Aorta (tissue), 5 donors: ENCODE results near the gene AHDC1. TPM values are rescaled to one million over a fixed set of nuclear protein-coding genes. Genes with fewer than 3 reads are reported as not detected.
"Not testable (repeated sequence)": the region's sequence is repeated elsewhere in the genome, so short reads cannot be mapped to it uniquely, and the experiment has no call there.

Experiments used
- ATAC-seq: fragments of 200-7000 bp; cut with Tn5 transposase; one replicate; pipeline ENCODE4 v1.9.1; 2022; ENCODE audit warnings: moderate library complexity; ENCODE audit not compliant: low FRiP score
- DNase-seq, 2 donors: peaks; one replicate each; pipeline ENCODE4 v3.0.0-alpha.2; 2020
- H3K27ac ChIP-seq, 2 donors: one replicate each; pipeline ENCODE4 v1.5.1; 2013; ENCODE audit warnings: low read length in 2 of 2, mild to moderate bottlenecking in 2 of 2, moderate library complexity in 2 of 2, control low read depth in 1 of 2, inconsistent platforms in 1 of 2, low read depth in 1 of 2
- H3K27me3 ChIP-seq, 2 donors: one replicate each; pipeline ENCODE4 v1.6.1; 2013; ENCODE audit warnings: control low read depth in 1 of 2, low read length in 1 of 2, mild to moderate bottlenecking in 1 of 2, moderate library complexity in 1 of 2; ENCODE audit not compliant: insufficient read depth in 2 of 2, control insufficient read depth in 1 of 2
- H3K36me3 ChIP-seq, 2 donors: one replicate each; pipeline ENCODE4 v1.6.1; 2013; ENCODE audit warnings: control low read depth in 1 of 2, low read length in 1 of 2, mild to moderate bottlenecking in 1 of 2; ENCODE audit not compliant: insufficient read depth in 2 of 2, control insufficient read depth in 1 of 2
- H3K4me1 ChIP-seq, 2 donors: one replicate each; pipeline ENCODE4 v1.6.1; 2013; ENCODE audit warnings: low read length in 2 of 2, control low read depth in 1 of 2, mild to moderate bottlenecking in 1 of 2, moderate library complexity in 1 of 2; ENCODE audit not compliant: insufficient read depth in 2 of 2, control insufficient read depth in 1 of 2
- H3K4me3 ChIP-seq, 2 donors: one replicate each; pipeline ENCODE4 v1.5.1; 2013; ENCODE audit warnings: low read length in 2 of 2, control low read depth in 1 of 2, mild to moderate bottlenecking in 1 of 2
- H3K9me3 ChIP-seq: one replicate; pipeline ENCODE4 v1.6.1; 2013; ENCODE audit warnings: mild to moderate bottlenecking, low read length; ENCODE audit not compliant: control insufficient read depth
- WGBS, 2 donors: extraction: QIAGEN DNeasy Blood & Tissue Kit; methylation state at CpG; one replicate each; pipeline ENCODE4 v1.1.7; 2013; 5-methylcytosine and 5-hydroxymethylcytosine counted together
- intact Hi-C, 2 donors: fragments of 100-400 bp; cut with DNase I; formaldehyde crosslinking; loops; one replicate each; pipeline versions ENCODE4 v1.14.2 to v1.15.0; 2022
- polyA plus RNA-seq, 2 donors: library from polyadenylated mRNA; stranded (reverse); fragments of 200-250 nt; gene quantifications; one replicate each; pipeline ENCODE4 v1.2.3, GENCODE V29; 2013
- total RNA-seq, 2 donors: library from RNA; stranded (reverse); fragmentation: NEBNext Ultra II Directional; extraction: Animal tissue kit (Norgen Biotek cat#: 25700); gene quantifications; one replicate each; pipeline ENCODE4 v1.2.1, GENCODE V29; 2021
- donor health status: healthy with polysubstance abuse.
- donor health status: Bipolar disorder and iron deficiency.
- donor health status: DM: no; HTN: no; CAD: no.
- donor health status: DM: no; HTN: no; CAD: no.
- donor health status: DM: yes; HTN: yes; CAD: no.

The AHDC1 gene
- total and polyA plus RNA-seq, 4 donors = 7.8 to 89.1 (median 43.7) TPM

DNA sequence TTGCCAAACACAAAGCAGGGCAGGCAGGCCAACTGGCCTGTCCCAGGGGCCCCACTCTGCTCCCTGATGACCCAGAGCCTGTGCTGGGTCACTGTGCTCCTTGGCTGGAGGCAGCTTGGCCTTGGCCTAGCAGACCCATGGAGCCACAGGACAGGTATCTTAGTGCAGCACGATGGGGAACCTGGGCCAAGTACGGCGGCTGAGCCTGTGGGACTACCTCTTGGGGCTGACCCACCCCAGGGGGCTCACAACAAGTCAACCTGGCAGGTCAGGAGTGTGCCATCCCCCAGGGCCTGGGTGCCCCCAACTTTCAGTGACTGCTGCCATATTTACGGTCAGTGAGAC is 41.1 kb upstream of the AHDC1 start:
- DNase-seq (no peak), ATAC-seq (no peak)
- intact Hi-C loops = loop anchor here in 1 of 2 donors (5.0 kb wide), 1 partner anchor 38 kb away; no protein-coding TSS in a partner anchor
- Histone ChIP-seq H3K27me3 (no peaks in the 10 kb centered on the region), H3K4me1 (no peaks in the 10 kb centered on the region), H3K27ac (no peak overlapping the region), H3K36me3 (no peaks in the 10 kb centered on the region), H3K9me3 (no peaks in the 10 kb centered on the region), H3K4me3 (no peak overlapping the region)
- 95 to 98% methylated on average over 4 of the region's 4 CpGs for WGBS, 2 donors

DNA sequence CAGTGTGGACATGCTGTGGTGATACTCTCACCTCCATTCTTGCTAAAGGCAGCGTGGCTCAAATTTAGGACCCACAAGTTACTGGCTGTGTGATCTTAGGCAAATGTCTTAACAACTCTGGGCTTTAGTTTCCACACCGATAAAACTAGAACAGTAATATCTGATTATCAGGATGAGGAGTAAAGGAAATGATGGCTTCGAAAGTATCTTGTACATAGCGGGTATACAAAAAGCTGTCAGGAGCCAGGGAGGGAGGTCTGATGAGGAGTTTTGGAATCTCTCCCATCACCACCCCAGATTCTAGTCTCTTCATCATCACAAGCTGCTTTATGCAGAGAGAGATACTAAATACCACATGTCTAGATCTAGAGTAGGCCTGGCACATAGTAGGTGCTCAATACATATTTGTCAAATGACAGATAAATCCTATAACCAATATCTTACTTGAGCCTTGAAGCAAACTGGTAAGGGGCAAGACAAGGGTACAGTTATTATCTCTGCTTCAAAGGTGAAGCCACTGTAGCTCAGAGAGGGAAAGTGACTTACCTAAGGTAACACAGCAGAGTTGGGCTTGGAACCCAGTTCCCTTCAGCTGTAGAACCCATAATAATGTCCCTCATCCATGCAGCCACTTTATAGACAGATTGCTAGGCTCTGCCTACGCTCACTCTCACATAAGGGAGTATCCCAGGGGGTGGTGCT is 40.6 kb upstream of the AHDC1 start:
- Histone ChIP-seq H3K4me1 (no peaks in the 10 kb centered on the region), H3K27me3 (no peaks in the 10 kb centered on the region), H3K9me3 (no peaks in the 10 kb centered on the region), H3K4me3 (no peak overlapping the region), H3K27ac (no peak overlapping the region), H3K36me3 (no peaks in the 10 kb centered on the region)
- DNase-seq (no peak), ATAC-seq (no peak)
- intact Hi-C loops = loop anchor here (1.0 to 5.0 kb wide), 2 partner anchors 19 to 37 kb away; no protein-coding TSS in a partner anchor
- 94% methylated on average over 5 of the region's 5 CpGs for WGBS, 2 donors

GRCh38 chr1:27643600-27644368 is 39.8 kb upstream of the AHDC1 start:
- no peaks in the 10 kb centered on the region for H3K4me1 ChIP-seq
- H3K36me3 ChIP-seq = no peaks in the 10 kb centered on the region
- no peaks in the 10 kb centered on the region for H3K27me3 ChIP-seq
- DNase-seq (peak; percentile 73 to 84), ATAC-seq (peak; percentile 78)
- H3K9me3 ChIP-seq = no peaks in the 10 kb centered on the region
- WGBS, 2 donors = 27% methylated on average over 13 of the region's 13 CpGs
- H3K27ac ChIP-seq = no peak overlapping the region
- intact Hi-C loops = loop anchor here in 1 of 2 donors (1.0 kb wide), 1 partner anchor 20 kb away; no protein-coding TSS in a partner anchor
- H3K4me3 ChIP-seq = no peak overlapping the region

DNA sequence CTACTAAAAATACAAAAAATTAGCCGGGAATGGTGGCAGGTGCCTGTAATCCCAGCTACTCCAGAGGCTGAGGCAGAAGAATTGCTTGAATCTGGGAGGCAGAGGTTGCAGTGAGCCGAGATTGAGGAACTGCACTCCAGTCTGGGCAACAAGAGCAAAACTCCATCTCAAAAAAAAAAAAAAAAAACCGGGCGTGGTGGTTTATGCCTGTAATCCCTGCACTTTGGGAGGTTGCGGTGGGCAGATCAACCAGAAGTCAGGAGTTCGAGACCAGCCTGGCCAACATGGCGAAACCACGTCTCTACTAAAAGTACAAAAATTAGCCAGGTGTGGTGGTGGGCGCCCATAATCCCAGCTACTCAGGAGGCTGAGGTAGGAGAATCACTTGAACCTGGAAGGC is 36.6 kb upstream of the AHDC1 start:
- H3K36me3 ChIP-seq, intact Hi-C loops, ATAC-seq, H3K4me1 ChIP-seq, H3K9me3 ChIP-seq, DNase-seq, H3K27me3 ChIP-seq, H3K27ac ChIP-seq, H3K4me3 ChIP-seq: not testable (repeated sequence)
- WGBS, 2 donors = 89 to 90% methylated on average over 9 of the region's 9 CpGs

DNA sequence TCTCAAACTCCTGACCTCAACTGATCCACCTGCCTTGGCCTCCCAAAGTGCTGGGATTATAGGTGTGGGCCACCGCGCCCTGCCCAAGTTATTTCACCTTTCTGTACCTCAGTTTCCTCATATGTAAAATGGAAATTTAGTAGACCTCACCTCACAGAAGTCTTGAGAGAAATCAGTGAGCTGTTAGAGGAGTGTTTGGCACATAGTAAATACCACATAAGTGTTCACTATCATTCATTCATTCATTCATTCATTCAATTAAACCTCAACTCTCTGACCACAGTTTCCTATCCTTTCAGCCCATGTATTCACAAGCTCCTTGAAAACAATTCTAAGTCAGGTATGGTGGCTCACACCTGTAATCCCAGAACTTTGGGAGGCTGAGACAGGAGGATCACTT is 34.9 kb upstream of the AHDC1 start:
- Histone ChIP-seq H3K9me3 (no peaks in the 10 kb centered on the region), H3K27ac (no peak overlapping the region), H3K27me3 (no peaks in the 10 kb centered on the region), H3K36me3 (no peaks in the 10 kb centered on the region), H3K4me1 (no peaks in the 10 kb centered on the region), H3K4me3 (no peak overlapping the region)
- 98 to 99% methylated on average over 2 of the region's 2 CpGs for WGBS, 2 donors
- intact Hi-C loops = no loop called here
- no peak for DNase-seq
- no peak for ATAC-seq

DNA sequence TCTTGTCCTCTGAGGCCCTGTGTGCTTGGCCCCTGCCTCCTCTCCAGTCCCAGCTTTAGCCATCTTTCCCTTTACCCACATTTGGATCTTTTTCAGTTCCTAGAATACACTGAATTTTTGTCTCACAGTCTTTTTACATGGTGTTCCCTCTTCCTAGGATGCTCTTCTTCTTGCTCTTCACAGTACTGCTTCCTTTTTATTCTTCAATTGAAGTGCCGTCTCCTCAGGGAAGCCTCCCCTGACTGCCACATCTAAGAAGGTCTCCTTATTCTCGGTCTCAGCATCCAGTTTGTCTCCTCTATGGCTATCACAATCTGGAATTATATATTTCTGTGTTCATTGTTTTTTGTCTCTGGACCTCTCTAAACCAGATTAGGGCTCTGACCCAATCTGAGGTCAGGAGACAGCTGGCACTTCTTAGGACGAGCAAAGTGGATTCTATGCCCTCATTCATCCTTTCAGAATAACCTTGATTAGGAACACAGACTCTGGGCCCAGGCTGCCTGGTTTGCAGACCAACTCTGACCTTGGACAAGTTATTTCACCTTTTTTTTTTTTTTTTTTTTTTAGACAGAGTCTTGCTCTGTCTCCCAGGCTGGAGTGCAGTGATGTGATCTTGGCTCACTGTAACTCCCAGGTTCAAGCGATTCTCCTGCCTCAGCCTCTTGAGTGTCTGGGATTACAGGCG is 34.2 kb upstream of the AHDC1 start:
- ATAC-seq (no peak), DNase-seq (no peak)
- Histone ChIP-seq H3K27me3 (no peaks in the 10 kb centered on the region), H3K4me3 (no peak overlapping the region), H3K9me3 (no peaks in the 10 kb centered on the region), H3K36me3 (no peaks in the 10 kb centered on the region), H3K4me1 (no peaks in the 10 kb centered on the region), H3K27ac (no peak overlapping the region)
- 82 to 85% methylated on average over 5 of the region's 5 CpGs for WGBS, 2 donors
- intact Hi-C loops = no loop called here

- Histone ChIP-seq H3K36me3 (no peaks in the 10 kb centered on the region), H3K4me1 (no peaks in the 10 kb centered on the region), H3K27me3 (no peaks in the 10 kb centered on the region), H3K27ac (no peak overlapping the region), H3K4me3 (no peak overlapping the region), H3K9me3 (no peaks in the 10 kb centered on the region)
- ATAC-seq (no peak), DNase-seq (no peak)
- 83 to 87% methylated on average over 11 of the region's 11 CpGs for WGBS, 2 donors
- intact Hi-C loops = no loop called here
Measured at GRCh38 chr1:27635396-27636142, 31.6 kb upstream of the AHDC1 start.

DNA sequence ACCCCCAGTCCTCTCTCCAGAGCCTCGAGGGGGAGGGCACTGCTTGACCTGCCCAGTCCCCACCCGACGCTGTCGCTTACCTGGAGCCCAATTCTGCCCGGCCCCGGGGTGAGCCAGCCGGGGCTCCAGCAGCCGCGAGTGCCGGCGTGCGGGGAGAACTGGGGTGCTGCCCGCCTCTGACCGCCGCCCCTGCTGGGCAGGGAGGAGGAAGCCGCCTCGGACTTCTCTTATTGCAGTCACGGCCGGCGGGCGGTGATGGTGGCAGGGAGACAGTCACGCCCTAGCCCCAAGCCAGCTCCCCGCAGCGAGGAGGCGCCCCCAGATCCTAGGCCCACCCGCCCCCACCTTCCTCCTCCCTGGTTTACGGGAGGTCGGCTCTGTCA is 31.0 kb upstream of the AHDC1 start, which contains the start of gene FGR:
Gene FGR, minus strand, starts transcription at position 201 of the 383 bp plus-strand sequence. CDS start 11,269 bp downstream, outside the sequence.
- H3K4me1 ChIP-seq = no peaks in the 10 kb centered on the region
- H3K27me3 ChIP-seq = no peaks in the 10 kb centered on the region

More for the DNA sequence above, 31.0 kb upstream of the AHDC1 start, which contains the start of gene FGR:
- Histone ChIP-seq H3K9me3 (no peaks in the 10 kb centered on the region), H3K27ac (no peak within 1 kb of the TSS), H3K4me3 (peak within 1 kb of the TSS; percentile 1 to 18), H3K36me3 (no peaks in the 10 kb centered on the region)
- no peak for DNase-seq
- ATAC-seq = peak; percentile 13
- intact Hi-C loops = no loop called here
- WGBS, 2 donors = 33 to 35% methylated on average over 19 to 28 of the region's 28 CpGs
